CD4-positive, alpha-beta T cell treated with Interleukin-12 subunit alpha and Interleukin-12 subunit beta, for 1 hour (primary cell): ENCODE results near the gene RCBTB1.

Experiments used
- DNase-seq: peaks from one replicate; pipeline ENCODE4 v3.0.0-alpha.2; 2020

RCBTB1 gene

GRCh38 chr13:49502954-49503353, 82.4 kb downstream of the RCBTB1 start:
- DNase-seq: no peak

GRCh38 chr13:49499889-49500660, 85.3 kb downstream of the RCBTB1 start:
- peak; percentile 24 for DNase-seq

GRCh38 chr13:49498206-49498605, 87.2 kb downstream of the RCBTB1 start:
- peak; percentile 26 for DNase-seq

GRCh38 chr13:49497272-49497671, 88.1 kb downstream of the RCBTB1 start:
- no peak for DNase-seq

DNA sequence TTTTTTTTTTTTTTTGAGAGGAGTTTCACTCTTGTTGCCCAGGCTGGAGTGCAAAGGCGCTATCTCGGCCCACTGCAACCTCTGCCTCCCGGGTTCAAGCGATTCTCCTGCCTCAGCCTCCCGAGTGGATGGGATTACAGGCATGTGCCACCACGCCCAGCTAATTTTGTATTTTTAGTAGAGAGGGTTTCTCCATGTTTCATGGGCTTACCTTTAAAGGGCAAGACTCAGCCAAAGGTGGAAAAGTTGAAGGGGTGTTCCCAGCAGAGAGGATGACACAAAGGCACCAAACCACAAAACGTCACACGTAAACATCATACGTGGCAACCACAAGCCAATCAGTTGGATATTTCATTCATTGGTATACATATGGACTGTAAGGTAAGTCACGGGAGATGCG, 88.5 kb downstream of the RCBTB1 start:
- peak; percentile 73 for DNase-seq

GRCh38 chr13:49495783-49496762, 89.3 kb downstream of the RCBTB1 start, which contains the start of gene PHF11:
PHF11 (plus strand) TSS chr13:49495953; CDS start chr13:49496002, 49 bp downstream.
- DNase-seq: peak; percentile 88

GRCh38 chr13:49494645-49495044, 90.7 kb downstream of the RCBTB1 start:
- no peak for DNase-seq

- DNase-seq: no peak
These were observed 96.8 kb downstream of the RCBTB1 start for GRCh38 chr13:49488563-49488962.
